Measurements from ENCODE around the gene SLCO3A1. TPM values are rescaled to one million over a fixed set of nuclear protein-coding genes. Genes with fewer than 3 reads are reported as not detected.

Gene SLCO3A1
- total and polyA plus RNA-seq, 2 experiments from 2014 or later, result 35.5 to 71.9 TPM

DNA sequence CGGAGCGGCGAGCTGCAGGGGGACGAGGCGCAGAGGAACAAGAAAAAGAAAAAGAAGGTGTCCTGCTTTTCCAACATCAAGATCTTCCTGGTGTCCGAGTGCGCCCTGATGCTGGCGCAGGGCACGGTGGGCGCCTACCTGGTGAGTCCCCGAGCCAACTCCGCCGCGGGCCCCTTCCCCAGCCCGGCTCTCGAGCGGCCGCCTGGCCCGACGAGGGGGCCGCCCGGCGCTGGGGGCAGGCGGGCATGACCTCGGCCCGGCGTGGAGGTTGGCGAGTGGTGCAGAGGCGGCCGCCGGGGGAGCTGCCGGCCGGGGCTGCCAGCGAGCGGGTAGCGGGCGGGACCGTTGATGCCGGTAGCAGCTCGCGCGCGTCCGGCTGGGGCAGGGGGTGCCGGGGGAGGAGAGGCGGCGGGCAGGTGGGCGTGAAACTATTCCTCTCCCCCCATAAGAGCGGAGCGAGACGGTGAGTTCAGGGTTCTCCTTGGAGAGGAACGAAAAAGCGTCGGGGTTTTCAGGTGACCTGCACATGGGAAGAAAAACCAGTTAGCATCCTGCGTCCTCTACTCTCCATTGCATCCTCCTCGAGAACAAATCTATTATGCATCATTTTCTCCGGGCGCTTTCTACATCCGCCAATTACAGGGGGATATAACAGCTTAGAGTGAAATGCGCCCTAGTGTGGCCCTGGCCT, 585 bp downstream of the SLCO3A1 start:
- no peak overlapping the region for H3K27ac ChIP-seq
- TF ChIP-seq, protein P1, sequence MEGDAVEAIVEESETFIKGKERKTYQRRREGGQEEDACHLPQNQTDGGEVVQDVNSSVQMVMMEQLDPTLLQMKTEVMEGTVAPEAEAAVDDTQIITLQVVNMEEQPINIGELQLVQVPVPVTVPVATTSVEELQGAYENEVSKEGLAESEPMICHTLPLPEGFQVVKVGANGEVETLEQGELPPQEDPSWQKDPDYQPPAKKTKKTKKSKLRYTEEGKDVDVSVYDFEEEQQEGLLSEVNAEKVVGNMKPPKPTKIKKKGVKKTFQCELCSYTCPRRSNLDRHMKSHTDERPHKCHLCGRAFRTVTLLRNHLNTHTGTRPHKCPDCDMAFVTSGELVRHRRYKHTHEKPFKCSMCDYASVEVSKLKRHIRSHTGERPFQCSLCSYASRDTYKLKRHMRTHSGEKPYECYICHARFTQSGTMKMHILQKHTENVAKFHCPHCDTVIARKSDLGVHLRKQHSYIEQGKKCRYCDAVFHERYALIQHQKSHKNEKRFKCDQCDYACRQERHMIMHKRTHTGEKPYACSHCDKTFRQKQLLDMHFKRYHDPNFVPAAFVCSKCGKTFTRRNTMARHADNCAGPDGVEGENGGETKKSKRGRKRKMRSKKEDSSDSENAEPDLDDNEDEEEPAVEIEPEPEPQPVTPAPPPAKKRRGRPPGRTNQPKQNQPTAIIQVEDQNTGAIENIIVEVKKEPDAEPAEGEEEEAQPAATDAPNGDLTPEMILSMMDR (IDR thresholded peaks at IDR 0.05; ENCODE audit: low read depth, low read length), result peak; percentile 6

GRCh38 chr15:91854639-91854990, 1.1 kb downstream of the SLCO3A1 start:
- H3K27ac ChIP-seq, result no peak overlapping the region
- H3K27me3 ChIP-seq, result no peaks in the 10 kb centered on the region
- H3K4me1 ChIP-seq (ENCODE audit: low read depth), result peaks cover 32% of the 10 kb centered on the region
- peak overlapping the region; percentile 57 for H3K4me3 ChIP-seq
- TF ChIP-seq, protein P1 (IDR thresholded peaks at IDR 0.05; ENCODE audit: low read depth, low read length), result no peak
- no peaks in the 10 kb centered on the region for H3K36me3 ChIP-seq
- DNase-seq (ENCODE audit: low read depth in 1 of 2, low spot score in 1 of 2), result peak in 1 of 2 donors; percentile 44
- H3K9me3 ChIP-seq (ENCODE audit: low read depth), result no peaks in the 10 kb centered on the region

More for the DNA sequence above, 585 bp downstream of the SLCO3A1 start:
- peak overlapping the region; percentile 57 for H3K4me3 ChIP-seq
- no peaks in the 10 kb centered on the region for H3K9me3 ChIP-seq (ENCODE audit: low read depth)
- DNase-seq (ENCODE audit: low read depth in 1 of 2, low spot score in 1 of 2), result peak; percentile 39 to 73
- H3K36me3 ChIP-seq, result no peaks in the 10 kb centered on the region
- H3K27me3 ChIP-seq, result no peaks in the 10 kb centered on the region
- H3K4me1 ChIP-seq (ENCODE audit: low read depth), result peaks cover 32% of the 10 kb centered on the region

DNA sequence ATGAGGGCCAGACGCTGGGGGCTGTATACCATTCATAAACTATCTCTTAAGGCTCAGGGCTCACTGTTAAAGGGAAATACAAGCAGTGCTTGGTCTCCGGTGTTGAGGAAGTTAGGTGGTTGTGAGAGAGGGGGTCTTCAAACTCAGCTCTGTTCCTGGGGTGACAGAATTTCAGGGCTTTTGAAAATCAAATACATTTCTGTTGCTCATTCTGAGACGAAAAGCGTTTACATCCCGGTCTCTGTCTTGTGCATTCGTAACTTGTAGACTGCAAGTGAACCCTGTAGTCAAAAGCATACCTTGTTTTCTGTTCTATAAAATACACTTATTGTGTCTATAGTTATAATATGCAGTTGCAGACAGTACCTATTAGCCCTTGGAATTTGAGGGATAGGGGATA, 1.7 kb downstream of the SLCO3A1 start:
- Histone ChIP-seq H3K9me3 (ENCODE audit: low read depth) (no peaks in the 10 kb centered on the region), H3K27ac (no peak overlapping the region), H3K4me1 (ENCODE audit: low read depth) (peaks cover 32% of the 10 kb centered on the region), H3K27me3 (no peaks in the 10 kb centered on the region), H3K4me3 (peak overlapping the region; percentile 57), H3K36me3 (no peaks in the 10 kb centered on the region)
- TF ChIP-seq, protein P1 (IDR thresholded peaks at IDR 0.05; ENCODE audit: low read depth, low read length), result no peak
- no peak for DNase-seq (ENCODE audit: low read depth in 1 of 2, low spot score in 1 of 2)

DNA sequence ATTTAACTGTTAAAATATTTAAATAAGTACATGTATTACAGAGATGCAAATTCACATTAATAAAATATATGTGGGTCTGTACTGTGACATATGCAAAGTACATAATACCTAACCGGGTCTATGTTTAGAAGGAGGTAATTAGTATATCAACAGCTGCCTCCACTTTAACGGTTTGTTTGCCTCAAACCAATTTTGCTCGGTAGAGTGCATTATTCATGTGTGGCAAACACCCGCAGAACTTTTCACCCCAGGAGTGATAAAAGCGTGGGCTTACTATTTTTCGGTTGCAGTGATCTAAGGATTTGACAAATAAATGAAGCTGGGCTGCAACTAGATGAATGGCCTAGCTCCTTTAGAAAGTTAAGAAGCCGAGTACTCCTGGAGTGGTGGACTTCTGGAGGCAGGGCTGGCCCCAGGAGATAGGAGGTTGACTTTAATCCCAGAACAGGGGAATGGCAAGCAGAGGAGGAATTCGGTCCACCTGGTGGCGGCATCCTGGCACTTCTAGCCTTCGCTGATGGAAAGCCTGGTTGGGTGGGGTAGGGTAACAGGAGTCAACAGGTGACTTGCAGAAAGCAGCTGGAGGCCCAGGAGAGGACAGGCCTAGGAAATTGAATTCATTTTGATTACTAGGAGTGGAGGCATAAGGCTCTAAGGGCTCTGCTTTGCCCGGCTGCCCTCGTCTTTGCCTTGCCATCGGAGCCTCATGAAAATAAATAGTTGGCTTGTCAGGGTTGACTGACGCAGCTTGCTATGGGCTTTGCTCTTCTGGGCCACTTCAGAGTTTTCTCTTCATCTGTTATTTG, 2.4 kb downstream of the SLCO3A1 start:
- Histone ChIP-seq H3K9me3 (ENCODE audit: low read depth) (no peaks in the 10 kb centered on the region), H3K27me3 (no peaks in the 10 kb centered on the region), H3K4me3 (peak overlapping the region; percentile 57), H3K4me1 (ENCODE audit: low read depth) (peaks cover 32% of the 10 kb centered on the region), H3K27ac (no peak overlapping the region), H3K36me3 (no peaks in the 10 kb centered on the region)
- peak in 1 of 2 donors; percentile 35 for DNase-seq (ENCODE audit: low read depth in 1 of 2, low spot score in 1 of 2)
- TF ChIP-seq, protein P1 (IDR thresholded peaks at IDR 0.05; ENCODE audit: low read depth, low read length), result no peak

GRCh38 chr15:91857224-91857585, 3.7 kb downstream of the SLCO3A1 start:
- no peak overlapping the region for H3K27ac ChIP-seq
- no peaks in the 10 kb centered on the region for H3K9me3 ChIP-seq (ENCODE audit: low read depth)
- H3K4me1 ChIP-seq (ENCODE audit: low read depth), result peaks cover 27% of the 10 kb centered on the region
- no peaks in the 10 kb centered on the region for H3K36me3 ChIP-seq
- no peak for DNase-seq (ENCODE audit: low read depth in 1 of 2, low spot score in 1 of 2)
- TF ChIP-seq, protein P1 (IDR thresholded peaks at IDR 0.05; ENCODE audit: low read depth, low read length), result no peak
- no peak overlapping the region for H3K4me3 ChIP-seq
- H3K27me3 ChIP-seq, result no peaks in the 10 kb centered on the region
